NCI-H2171 treated with DMSO at 0.1 percent for 48 hours (cell line): ENCODE data around the gene MPG.

Experiments used
- DNase-seq: peaks from one replicate; lab custom pipeline; 2025; lab: John Stamatoyannopoulos, UW

The MPG gene

DNA sequence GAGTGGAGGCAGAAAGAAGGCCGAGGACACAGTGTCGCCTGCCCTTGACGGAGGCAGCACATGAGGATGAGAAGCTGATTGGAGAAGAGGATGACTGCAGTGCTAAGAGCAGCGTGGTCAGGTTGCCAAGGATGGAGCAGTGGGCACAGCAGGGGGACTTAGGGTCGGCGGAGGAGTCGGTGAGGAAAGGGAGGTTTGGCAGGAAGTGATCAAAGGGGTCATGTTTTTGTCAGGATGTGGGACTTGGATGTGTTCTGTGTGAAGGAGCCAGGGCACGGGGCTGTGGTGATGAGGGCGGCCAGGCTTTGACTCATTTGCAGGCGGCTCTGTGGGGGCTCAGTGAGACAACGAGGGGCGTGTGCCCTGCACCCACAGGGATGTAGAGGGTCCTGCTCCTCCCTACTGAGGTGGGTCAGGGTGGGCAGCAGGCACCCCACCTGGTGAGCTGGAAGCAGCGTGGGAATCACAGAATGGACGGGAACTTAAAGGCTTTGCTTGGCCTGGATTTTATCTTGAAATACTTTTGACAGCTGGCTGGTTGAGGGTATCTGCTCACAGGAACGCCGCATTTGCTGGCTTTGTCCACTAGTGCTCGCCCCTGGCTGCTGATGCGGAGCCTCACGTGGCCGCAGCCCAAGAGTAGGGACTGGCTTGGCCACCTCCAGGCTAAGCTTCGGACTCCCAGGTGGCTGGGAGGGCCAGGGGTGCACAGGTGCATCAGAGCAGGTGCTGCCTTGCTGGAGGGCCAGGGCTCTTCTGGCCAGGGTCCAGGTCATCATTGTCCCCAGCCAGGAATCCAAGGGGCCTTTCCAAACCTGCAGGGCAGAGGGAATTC lies 6.0 kb downstream of the MPG start:
- DNase-seq: no peak

DNA sequence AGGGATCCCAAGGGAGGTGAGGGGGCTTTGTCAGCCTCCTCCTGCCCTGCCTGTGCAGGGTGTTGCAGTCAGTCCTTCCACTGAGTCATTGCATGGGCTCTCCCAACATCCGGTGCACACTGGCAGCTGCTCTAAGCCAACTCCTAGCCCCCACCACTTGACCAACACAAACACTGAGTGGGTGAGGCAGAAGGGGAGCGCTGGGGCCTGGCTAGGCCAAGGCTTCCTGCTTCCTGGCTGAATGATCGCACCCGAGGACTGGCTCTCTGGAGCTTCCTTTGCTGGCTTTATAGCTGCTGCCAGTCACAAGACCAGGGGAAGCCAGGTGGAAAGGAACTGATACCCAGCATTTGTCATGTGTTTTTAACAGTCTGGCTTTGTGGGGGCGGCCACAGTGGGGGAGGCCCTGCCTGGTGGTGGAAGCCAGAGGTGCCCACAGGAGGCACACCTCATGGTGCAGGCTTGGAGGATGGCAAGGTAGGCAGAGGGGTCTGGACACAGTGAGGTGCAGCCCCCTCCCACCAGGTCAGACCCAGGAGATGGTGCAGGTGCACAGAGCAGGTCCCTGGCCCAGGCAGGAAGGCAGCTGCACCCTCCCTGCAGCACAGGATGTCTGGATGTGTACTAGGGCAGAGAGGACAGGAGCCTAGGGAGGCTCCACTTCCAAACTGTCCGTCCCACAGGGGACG lies 6.8 kb downstream of the MPG start:
- DNase-seq: no peak

DNA sequence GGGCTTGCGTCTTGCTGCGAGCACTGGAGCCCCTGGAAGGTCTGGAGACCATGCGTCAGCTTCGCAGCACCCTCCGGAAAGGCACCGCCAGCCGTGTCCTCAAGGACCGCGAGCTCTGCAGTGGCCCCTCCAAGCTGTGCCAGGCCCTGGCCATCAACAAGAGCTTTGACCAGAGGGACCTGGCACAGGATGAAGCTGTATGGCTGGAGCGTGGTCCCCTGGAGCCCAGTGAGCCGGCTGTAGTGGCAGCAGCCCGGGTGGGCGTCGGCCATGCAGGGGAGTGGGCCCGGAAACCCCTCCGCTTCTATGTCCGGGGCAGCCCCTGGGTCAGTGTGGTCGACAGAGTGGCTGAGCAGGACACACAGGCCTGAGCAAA lies 7.4 kb downstream of the MPG start:
- DNase-seq: no peak

DNA sequence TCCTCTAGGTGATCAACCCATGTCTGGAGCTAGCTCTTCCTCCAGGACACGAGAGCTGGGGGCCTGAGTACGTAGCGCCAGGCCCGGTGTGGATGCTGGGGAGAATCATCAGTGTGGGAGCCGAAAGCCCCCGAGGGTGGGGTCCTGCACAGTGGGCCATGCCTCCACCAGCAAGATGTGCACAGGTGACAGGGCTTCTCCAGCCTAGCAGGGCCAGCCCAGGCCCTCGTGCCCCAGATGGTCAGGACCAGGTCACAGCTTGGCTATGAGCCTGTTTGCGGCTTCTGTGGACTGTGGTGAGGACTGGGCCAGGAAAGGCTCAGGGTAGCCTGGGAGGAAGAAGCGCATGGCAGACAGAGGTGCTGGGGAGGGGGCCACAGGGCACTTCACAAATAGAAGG lies 7.8 kb downstream of the MPG start:
- no peak for DNase-seq

DNA sequence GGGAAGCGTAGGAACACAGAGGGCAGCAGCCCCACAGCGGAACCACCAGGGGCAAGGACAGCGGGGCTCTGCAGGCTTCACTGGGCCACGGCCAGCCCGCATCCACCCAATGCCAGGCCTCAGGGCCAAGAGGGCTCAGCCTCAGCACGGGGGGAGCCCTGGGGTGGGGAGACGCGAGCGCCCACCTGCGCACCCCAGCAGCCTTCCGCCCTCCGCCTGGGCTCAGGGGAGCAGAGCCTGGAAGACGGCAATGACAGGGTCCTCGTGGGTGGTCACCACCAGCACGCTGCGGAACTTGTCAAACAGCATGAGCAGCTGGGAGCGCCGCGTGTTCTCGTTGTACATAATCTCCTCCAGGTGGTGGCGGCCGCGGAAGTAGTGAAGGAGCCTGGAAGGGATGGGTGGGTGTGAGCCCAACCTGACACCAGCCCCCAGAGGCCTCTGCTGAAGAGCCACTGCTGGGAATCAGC lies 8.5 kb downstream of the MPG start:
- DNase-seq: no peak

DNA sequence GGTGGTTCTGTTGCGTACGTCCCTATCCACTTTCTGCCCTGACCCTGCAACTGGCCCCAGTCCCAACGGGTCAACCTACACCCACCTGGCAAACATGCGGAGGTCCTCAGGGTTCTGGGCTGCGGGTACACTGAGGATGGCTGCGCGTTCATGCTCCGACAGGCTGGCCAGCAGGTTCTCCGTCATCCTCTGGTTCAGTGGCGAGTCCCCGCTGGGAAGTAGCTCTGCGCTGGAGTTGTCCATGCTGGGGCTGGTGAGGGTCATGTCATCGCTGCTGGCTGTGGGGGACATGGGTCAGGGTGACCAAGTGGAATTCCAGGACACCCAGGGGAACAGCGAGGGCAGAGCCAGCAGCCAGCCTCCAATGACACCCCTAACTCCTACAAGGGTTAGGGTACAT lies 10.6 kb downstream of the MPG start:
- no peak for DNase-seq

DNA sequence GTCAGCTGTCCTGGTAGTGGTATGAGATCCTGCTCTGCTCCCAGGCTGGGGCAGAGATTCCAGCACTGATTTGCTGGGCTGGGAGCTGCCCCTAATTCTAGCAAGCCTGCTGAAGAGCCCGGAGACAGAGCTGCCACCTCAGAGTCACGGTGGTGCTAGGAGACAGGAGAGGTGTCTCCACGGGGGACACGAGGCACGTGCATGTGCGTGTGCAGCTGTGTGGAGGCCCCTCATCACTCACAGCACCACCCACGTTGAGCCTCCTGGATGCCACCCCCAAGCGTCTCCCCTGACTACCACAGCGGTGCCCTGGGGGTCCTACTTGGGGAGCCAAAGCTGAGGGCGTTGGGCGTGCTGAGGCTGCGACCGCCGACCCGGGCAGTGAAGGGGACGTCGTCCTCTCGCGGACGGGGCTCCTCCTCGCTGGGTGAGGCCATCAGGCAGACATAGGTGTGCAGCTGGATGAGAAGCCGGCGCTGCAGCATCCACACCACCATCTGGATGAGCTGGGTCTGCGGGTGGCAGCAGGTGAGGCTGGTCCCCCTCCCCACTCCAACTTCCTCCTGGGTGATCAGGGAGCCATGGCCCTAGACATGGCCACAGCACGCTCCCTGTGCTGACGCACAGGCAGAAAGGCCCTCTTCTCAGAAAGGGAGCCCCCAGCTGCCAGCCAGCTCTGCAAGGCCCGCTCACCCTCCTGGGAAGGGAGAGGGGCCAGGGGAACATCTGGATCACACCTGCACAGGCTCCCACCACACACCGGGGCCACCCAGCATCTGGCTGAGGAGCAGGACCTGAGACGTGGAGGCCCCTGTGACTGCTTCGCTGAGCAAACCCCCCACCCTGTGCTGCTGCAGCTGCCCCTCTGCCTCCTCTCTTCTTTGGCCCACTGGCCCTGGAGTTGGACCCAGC lies 11.6 kb downstream of the MPG start:
- DNase-seq: no peak

DNA sequence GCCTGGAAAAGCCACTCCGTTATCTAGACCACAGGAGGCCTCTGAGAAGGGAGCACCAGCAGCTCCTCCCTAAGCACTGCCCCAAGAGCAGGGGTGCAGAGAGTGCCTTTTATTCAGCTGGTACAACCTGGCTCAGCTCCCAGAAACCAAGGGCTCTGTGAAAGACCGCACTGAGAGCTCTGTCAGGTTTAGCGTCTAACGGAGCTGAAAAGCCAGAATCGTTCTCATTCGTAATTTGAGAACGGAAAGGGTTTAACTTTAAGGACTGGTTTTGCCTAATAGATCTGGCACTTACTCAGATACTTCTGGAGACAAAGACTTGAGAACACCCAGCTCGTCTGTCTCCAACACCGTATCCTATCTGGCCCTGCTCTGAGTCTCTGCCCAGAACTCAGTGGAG lies 13.5 kb downstream of the MPG start:
- peak; percentile 47 for DNase-seq

DNA sequence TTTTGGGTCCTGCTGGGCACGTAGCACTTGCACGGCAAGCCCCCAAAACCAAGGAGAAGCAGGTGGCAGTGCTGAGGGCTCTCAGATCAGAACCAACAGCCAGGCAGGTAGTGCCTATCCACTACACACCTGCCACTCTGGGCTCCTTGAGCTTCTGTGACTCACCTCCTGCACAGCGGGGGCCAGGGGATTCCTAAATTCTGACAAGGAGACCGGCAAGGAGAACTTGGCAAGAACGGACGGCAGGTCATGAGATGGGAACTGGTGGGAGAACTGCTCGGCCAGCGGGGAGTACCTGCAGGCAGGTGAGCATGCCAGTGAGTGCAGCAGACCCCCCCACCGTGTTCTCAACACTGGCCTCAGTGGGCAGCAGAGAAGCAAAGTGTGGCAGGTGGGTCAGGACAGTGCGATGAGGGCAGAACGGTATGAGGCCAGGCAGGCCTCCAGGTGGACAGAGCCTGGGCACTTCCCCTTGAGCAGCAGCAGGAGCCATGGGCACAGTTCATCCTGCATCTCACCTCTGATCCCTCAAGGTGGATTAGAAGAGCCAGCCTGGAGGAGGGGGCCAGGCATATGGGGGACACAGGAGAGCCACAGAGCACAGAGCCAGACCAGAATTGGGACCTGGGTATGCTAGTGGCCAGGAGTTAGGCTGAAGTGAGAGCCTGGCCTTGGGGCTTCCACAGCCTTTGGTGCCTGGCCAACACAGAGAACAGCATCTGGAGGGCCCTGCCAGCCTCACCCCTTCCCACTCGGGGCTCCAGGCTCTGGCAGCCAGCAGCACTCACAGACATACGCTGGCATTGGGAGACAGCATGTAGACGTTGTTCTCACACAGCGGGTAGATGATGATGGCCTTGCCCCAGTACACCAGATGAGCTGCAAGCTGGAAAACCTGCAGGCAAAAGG lies 14.7 kb downstream of the MPG start:
- no peak for DNase-seq

DNA sequence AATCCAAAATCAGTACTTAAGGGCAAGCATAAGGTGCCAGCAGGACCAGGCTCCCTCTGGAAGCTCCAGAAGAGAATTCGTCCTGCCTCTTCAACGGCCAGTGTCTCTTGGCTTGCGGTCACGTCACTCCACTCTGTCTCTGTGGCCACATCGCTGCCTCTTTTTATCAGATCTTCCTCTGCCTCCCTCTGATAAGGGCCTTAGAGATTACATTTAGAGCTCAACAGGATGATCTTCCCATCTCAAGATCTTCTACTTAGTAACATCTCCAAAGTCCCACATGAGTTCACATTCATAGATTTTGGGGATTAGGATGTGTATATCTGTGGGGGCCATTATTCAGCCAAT lies 16.9 kb downstream of the MPG start:
- DNase-seq: no peak

DNA sequence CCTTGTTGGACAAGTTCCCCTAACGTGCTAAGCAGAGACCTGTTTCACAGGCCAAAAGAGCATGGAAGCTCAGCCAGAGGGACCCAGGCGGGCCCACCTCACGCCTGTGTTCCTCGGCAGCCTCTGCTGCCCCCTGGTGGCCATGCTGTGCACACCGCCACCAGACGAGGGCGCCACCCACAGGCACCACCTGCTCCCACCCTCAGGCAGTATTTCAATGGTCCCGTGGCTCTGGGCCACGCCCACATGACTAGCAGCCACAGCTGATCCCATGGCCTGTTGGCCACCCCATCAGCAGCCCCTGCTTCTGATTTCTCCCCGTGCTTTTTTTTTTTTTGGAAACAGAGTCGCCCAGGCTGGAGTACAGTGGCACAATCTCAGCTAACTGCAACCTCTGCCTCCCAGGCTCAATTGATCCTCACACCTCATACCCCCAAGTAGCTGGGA lies 18.9 kb downstream of the MPG start:
- peak; percentile 52 for DNase-seq

DNA sequence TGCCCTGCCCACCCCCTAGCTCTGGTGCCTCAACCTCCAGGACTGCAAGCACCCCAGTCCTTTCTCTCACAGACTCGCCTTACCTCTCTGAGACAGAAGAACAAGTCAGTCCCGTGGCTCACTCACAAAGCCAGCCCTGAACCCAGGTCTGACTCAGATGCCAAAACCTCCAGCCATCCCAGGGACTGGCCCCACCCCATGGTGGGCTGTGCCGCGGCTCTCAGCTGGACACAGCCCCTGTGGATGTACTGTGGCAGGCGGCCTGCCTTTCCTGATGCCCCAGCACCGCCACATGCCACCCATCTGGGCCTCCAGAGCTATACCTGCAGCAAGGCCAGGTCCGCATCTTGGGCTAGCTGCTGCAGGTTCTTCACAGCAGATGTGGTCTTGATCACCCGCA lies 19.8 kb downstream of the MPG start:
- no peak for DNase-seq

DNA sequence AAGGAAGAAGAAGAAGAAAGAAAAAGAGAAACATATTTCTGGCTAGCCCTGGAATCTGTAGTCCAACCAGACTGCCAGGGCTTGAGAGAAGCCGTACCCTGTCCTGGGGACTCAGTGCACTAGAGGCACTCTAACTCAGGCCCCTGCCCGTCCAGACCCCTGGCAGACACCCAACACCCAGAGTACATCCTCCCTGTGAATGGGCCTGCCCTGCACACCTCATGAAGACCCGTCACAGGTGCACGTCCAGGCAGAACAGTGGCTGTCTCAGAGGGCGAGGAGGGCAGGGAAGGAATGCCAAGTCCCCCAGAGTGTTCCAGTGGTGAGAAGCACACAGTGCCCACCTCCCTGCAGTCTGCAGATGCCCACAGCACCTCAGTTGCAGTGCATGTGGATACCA lies 23.0 kb downstream of the MPG start:
- DNase-seq: no peak

DNA sequence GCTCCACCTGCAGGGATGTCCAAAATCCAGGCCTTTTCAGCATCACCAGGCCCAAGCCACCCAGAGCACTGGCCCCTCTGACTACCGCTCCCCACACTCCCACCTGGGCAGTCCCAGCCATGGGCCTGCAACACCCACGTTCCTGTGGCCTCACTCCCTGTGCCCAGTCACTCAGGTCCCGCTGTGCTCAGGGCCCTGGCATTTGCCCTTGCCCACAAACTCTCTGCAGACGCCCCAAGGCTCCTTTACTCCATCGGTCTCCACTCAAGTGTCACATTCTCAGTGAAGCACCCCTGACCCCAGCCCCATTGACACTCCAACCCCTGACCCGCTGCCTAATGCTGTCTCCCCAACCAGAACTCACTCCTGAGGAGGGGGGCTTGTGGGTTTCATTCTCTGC lies 23.6 kb downstream of the MPG start:
- no peak for DNase-seq

DNA sequence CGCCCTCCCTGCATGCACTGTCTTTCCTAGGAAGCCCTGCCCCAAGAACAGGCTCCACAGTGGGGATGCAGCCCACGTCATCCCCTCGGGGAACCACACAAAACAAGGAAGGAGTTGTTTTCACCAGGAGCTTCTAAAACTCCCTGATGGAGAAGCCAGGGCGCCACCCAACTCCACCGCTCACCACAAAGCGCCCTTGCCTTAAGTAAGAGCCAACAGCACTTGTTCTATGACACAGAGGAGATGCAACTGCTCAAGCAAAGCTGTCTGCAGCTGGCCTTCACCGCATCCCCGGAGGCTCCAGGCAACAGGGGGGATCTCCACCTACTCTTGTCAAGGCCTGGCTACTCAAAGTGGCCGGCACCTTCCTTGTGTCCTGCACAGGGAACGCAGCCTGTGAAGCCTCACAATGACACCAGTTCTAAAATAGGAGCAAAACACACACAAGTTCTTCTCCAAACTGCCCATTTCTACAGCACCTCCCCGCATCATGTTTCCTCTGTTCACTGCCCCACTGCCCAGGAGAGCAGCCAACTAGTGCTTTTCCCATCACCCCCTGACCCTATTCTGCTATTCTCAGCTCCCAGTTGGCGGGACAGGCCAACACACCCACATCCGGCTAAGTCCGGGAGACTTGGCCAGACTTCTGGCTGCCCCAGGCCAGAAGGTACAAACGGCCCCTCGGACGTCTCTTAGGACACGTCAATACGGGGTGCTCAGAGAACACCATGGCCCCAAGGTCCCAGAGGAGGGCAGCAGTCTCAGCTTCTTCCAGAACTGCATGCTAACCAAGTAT lies 24.2 kb downstream of the MPG start:
- no peak for DNase-seq

DNA sequence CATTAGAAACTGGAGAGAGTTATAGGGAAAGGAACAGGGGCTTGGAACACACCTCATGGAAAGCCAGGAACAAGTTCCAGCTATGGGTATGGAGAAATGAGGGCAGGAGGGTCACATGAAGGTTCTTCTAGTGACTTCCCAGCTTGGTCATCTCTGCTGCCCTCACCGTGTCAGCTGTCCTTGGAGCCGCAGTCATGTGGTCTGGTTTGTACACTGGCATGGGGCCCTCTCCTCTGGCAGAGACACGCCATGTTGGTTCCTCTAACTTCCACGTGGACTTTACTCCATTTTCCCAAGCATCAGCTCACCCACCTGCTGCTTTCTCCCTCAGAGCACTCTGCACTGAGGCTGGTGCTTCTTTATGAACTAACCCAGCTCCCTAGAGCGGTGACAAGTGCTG lies 26.3 kb downstream of the MPG start:
- DNase-seq: no peak

DNA sequence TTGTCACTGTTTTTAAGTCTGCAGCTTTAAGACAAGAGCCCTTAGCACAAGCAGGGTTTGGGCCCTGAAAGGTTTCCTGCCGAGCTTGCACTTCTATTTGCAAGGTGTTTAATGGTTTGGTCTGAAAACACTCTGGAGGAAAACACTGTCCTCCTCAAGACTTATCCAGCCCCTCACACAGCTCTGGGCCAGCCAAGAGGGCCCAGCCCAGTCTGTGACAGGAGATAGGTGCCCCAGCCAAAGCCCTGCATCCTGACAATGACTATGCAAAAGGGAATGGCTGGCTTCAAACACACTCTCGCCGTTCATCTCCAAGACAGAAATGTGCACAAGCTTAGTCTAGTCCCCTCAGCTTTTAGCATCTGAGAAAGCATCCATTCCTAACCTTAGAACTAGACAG lies 26.9 kb downstream of the MPG start:
- no peak for DNase-seq

DNA sequence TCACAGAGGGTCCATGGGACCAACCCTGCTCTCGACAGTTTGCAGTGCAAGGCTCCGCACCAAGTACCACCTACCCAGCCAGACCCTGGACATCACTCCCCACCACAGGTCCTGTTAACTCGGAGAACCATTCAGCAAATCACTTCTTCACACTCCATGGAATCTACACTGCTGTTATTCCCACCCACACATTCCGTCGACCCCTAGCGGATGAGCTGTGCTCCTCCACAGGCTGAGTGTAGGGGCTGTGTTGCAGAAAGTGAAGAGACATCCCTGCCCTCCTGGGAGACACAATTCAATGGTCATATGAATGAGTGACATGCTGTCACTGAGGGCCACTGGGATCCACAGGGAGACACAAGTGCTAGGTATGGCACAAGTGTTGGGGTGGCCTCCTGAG lies 27.5 kb downstream of the MPG start:
- no peak for DNase-seq

DNA sequence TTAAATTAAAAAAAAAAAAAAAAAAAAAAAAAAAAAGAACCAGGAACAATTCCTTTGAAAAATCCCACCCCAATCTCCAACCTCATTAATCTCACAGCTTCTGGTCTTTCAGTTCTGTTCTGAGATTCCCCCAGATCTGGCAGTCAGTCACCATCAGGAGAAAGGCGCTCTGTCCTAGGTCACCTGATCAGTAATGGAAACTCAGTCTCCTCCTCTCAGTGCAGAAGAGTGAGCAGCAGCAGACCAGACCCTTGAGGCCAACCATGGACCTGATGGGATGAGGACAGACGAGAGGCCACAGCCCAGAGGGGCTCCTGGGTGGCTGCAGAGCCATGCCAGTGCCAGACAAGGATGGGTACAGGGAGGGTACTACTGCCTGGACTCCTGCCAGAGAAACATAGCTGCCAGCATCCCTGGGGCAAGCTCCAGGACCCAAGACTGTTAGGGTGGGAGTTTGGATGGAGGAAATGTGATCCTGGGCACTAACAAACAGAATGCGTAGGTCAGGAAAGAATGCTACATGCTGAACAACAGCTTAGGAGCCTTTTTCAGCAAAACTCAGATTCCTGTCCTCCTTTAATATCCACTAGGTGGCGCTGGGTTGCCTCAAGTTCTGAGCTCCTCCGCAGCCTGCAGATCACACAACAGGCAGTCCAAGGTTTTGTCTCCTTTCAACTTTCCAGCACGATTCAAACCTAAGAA lies 28.7 kb downstream of the MPG start:
- peak; percentile 82 for DNase-seq
